Psoas muscle (tissue), 8 donors: ENCODE results near the gene CPSF3. TPM values are rescaled to one million over a fixed set of nuclear protein-coding genes. Genes with fewer than 3 reads are reported as not detected.

Source experiments
- ATAC-seq, 4 donors: fragments of 200-7000 bp; cut with Tn5 transposase; one replicate each; pipeline ENCODE4 v1.9.1; 2020; ENCODE audit warnings: moderate library complexity in 3 of 4, mild to moderate bottlenecking in 2 of 4
- DNase-seq, 2 donors: peaks; one replicate each; pipeline ENCODE4 v3.0.0-alpha.2; 2020
- H3K27ac ChIP-seq: fragments of 200-600 bp; one replicate; pipeline ENCODE4 v1.8.0; 2022
- H3K27me3 ChIP-seq, 3 donors: fragments of 200-600 bp in 1 of 3; one replicate each; pipeline versions ENCODE4 v1.6.1 to v1.8.0; 2013 to 2022; ENCODE audit warnings: low read length in 2 of 3, mild to moderate bottlenecking in 2 of 3, moderate library complexity in 1 of 3; ENCODE audit not compliant: insufficient read depth in 3 of 3
- H3K36me3 ChIP-seq, 2 donors: fragments of 200-600 bp in 1 of 2; one replicate each; pipeline versions ENCODE4 v1.6.1 to v1.8.0; 2013 to 2022; ENCODE audit warnings: low read depth in 1 of 2, mild to moderate bottlenecking in 1 of 2, moderate library complexity in 1 of 2; ENCODE audit not compliant: insufficient read depth in 1 of 2
- H3K4me1 ChIP-seq: fragments of 200-600 bp; one replicate; pipeline ENCODE4 v1.8.0; 2022
- H3K4me3 ChIP-seq: fragments of 200-600 bp; one replicate; pipeline ENCODE4 v1.8.0; 2022; ENCODE audit warnings: mild to moderate bottlenecking
- H3K9me3 ChIP-seq: fragments of 200-600 bp; one replicate; pipeline ENCODE4 v1.8.0; 2022
- WGBS, 3 donors: extraction: QIAGEN DNeasy Blood & Tissue Kit; methylation state at CpG; one replicate each; pipeline versions ENCODE4 v1.1.6 to v1.1.7; 2013; 5-methylcytosine and 5-hydroxymethylcytosine counted together
- intact Hi-C, 2 donors: fragments of 100-400 bp; cut with DNase I; formaldehyde crosslinking; loops; one replicate each; pipeline versions ENCODE4 v1.11.0 to v1.14.2; 2022
- polyA plus RNA-seq, 3 donors: library from polyadenylated mRNA; stranded (reverse); fragments of 200-250 nt; gene quantifications; one replicate each; pipeline ENCODE4 v1.2.3, GENCODE V29; 2013
- total RNA-seq, 4 donors: library from RNA; stranded (reverse); fragmentation: NEBNext Ultra II Directional in 2 of 4; extraction: Animal tissue kit (Norgen Biotek cat#: 25700) in 2 of 4; gene quantifications; one replicate each; pipeline versions ENCODE4 v1.2.1 to v1.2.4, GENCODE V29; 2021 to 2023
- TF ChIP-seq, protein P1 (sequence below): fragments of 200-600 bp; IDR thresholded peaks from one replicate; pipeline ENCODE4 v1.8.0; 2022; ENCODE audit warnings: antibody characterized with exemption
- donor health status: healthy with polysubstance abuse.
- donor health status: DM: no; HTN: no; CAD: no; lungs with moderate emphysema.
- donor health status: Bipolar disorder and iron deficiency.
- donor health status: healthy.
- donor health status: DM: yes; HTN: yes; CAD: no.
- donor health status: DM: no; HTN: no; CAD: no.
- donor health status: DM: no; HTN: no; CAD: no.
- donor health status: DM: yes; HTN: yes; CAD: no.

CPSF3 gene
- total and polyA plus RNA-seq, 7 donors, result 11.3 to 21.8 (median 19.3) TPM

DNA sequence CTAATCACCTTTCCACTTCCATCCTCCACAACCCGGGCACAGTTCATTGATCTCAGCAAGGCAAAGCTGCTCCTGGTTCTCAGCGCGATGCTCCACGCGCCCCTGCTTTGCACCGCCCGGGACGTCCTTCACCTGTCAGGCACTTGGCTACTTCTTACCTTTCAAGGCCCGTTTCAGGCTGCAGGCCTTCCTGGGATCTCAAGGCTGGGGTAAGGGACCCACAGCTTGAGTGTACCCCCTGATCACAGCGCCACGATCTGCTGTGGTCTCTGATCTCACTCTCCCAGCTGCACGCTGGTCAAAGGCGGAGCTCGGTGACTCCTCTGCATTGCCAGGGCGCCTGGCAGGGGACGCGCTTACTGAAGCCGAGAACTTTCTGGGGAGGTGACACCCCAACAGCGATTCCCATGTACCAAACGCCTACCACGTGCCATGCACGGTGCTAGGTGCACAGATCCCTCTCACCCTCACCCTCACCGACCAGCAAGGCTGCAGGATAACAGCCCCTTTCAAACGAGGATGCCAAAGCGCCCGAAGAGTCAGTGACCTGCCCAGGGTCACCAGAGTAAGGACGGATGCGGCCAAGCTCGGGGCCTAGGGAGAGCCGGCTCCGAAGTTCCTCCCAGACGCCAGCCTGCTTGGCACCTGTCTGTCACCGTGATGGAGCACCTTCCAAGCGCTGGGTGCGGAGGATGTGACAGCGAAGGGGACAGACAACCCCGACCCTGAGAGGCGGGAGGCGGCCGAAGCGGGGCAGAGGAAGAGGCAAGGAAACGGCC lies 944 bp upstream of the CPSF3 start:
- ATAC-seq, result peak; percentile 48 to 59 (median 53)
- peak overlapping the region; percentile 86 for H3K27ac ChIP-seq
- intact Hi-C loops, result loop anchor here (10.0 kb wide), 2 partner anchors 278 to 1022 kb away; partner anchors contain the start of gene ODC1 (in 1 of the 2)

DNA sequence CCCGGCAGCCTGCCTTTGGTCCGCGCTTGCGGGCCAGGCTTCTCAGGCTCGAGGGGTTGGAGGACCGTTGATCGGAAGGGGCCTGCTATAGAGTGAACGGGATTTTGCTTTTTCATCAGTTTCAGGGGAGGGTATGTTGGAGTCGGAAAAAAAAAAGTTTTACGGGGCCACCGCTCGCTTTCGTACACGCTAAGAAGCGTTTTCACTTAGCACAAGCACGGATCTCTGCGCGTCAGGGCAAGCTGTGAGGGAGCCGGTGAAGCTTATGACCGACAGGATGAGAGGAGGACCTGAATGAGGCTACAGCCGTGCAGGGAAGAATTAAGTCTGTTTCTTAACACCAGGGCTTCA lies 443 bp downstream of the CPSF3 start:
- intact Hi-C loops, result loop anchor here (10.0 kb wide), 2 partner anchors 279 to 1021 kb away; partner anchors contain the start of gene ODC1 (in 1 of the 2)
- Histone ChIP-seq H3K27ac (peak overlapping the region; percentile 86), H3K36me3 (peaks cover 0 to 7% of the 10 kb centered on the region in 2 donors), H3K27me3 (no peaks in the 10 kb centered on the region), H3K4me1 (peaks cover 35% of the 10 kb centered on the region), H3K4me3 (peak overlapping the region; percentile 89), H3K9me3 (no peaks in the 10 kb centered on the region)
- WGBS, 3 donors, result 0 to 1% (median 1%) methylated on average over 21 of the region's 21 CpGs
- DNase-seq, result no peak
- peak in 1 of 4 donors; percentile 8 for ATAC-seq
- TF ChIP-seq, protein P1, sequence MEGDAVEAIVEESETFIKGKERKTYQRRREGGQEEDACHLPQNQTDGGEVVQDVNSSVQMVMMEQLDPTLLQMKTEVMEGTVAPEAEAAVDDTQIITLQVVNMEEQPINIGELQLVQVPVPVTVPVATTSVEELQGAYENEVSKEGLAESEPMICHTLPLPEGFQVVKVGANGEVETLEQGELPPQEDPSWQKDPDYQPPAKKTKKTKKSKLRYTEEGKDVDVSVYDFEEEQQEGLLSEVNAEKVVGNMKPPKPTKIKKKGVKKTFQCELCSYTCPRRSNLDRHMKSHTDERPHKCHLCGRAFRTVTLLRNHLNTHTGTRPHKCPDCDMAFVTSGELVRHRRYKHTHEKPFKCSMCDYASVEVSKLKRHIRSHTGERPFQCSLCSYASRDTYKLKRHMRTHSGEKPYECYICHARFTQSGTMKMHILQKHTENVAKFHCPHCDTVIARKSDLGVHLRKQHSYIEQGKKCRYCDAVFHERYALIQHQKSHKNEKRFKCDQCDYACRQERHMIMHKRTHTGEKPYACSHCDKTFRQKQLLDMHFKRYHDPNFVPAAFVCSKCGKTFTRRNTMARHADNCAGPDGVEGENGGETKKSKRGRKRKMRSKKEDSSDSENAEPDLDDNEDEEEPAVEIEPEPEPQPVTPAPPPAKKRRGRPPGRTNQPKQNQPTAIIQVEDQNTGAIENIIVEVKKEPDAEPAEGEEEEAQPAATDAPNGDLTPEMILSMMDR, result no peak

More for the DNA sequence above, 944 bp upstream of the CPSF3 start:
- WGBS, 3 donors, result 2 to 3% (median 3%) methylated on average over 42 of the region's 42 CpGs
- H3K4me1 ChIP-seq, result peaks cover 35% of the 10 kb centered on the region
- TF ChIP-seq, protein P1, result no peak
- peak overlapping the region; percentile 89 for H3K4me3 ChIP-seq
- peak; percentile 50 to 72 for DNase-seq
- no peaks in the 10 kb centered on the region for H3K27me3 ChIP-seq
- peaks cover 0 to 15% of the 10 kb centered on the region in 2 donors for H3K36me3 ChIP-seq
- H3K9me3 ChIP-seq, result no peaks in the 10 kb centered on the region

DNA sequence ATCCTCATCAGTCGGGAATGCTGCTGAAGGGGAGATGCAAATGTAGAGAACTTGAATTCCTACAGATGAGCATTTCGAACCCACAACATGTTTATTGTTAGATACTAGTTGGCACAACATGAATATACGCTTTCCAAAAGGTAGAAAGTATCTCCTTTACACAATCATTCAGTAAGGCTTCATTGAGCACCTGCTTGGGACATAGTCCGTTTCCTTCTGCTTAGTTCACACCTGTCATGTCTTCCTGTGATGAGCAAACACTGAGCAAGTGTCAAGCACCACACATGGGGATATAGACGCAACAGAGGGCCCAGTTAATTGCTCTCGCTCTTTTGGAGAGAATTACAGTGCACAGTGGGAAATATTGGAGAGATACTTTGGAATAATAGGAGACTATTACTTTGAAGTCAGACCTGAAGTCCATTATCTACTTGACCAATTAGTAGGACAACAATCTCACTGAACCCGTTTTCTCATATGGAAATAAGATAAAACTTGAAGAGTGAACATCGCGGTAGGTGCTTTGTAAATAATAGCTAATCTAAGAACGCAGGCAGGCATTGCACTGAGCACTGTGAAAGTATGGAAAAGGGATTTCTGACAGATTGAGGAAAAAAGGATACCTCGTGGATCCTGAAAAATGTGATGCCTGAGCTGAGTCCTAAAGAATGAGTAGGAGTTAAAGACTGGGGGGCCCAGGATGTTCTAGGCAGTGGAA lies 1.2 kb downstream of the CPSF3 start:
- peaks cover 0 to 14% of the 10 kb centered on the region in 2 donors for H3K36me3 ChIP-seq
- WGBS, 3 donors, result 69 to 75% (median 70%) methylated on average over 11 of the region's 11 CpGs
- H3K27ac ChIP-seq, result no peak overlapping the region
- no peaks in the 10 kb centered on the region for H3K27me3 ChIP-seq
- DNase-seq, result no peak
- H3K4me3 ChIP-seq, result peak overlapping the region; percentile 89
- peaks cover 31% of the 10 kb centered on the region for H3K4me1 ChIP-seq
- ATAC-seq, result no peak
- TF ChIP-seq, protein P1, result no peak
- H3K9me3 ChIP-seq, result no peaks in the 10 kb centered on the region
- intact Hi-C loops, result loop anchor here (10.0 kb wide), 2 partner anchors 280 to 1020 kb away; partner anchors contain the start of gene ODC1 (in 1 of the 2)

DNA sequence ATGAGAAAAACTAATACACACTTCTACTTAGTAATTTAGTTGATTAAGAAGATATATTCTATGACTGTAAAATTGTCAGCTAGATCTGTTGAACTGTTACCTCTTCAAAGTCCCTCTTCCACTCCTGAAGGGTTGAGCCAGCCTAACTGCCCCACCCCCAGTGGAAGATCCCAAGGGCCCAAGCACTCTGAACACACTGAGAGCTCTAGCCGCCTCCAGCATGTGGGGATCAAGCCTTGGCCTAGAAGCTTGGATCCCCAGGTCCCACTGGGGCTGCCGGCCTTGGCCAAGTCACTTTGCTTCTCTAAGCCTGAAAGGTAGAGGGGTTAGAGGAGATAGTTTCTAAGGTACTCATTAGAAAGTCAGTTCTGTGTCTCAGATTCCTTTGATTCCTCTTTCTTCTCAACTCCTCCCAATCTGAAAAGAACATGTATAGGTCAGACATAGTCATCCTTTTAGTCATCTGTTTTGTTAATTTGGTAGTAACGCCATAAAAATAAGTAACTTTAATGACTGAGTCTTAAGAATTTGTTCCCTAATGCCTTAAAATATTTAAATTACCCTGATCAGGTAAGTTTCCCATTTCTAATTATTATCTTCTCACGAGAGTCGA lies 5.6 kb downstream of the CPSF3 start:
- no peaks in the 10 kb centered on the region for H3K9me3 ChIP-seq
- H3K36me3 ChIP-seq, result peaks cover 1 to 56% of the 10 kb centered on the region in 2 donors

More for the DNA sequence above, 5.6 kb downstream of the CPSF3 start:
- Histone ChIP-seq H3K27ac (no peak overlapping the region), H3K4me1 (peaks cover 9% of the 10 kb centered on the region), H3K4me3 (no peak overlapping the region), H3K27me3 (no peaks in the 10 kb centered on the region)
- TF ChIP-seq, protein P1, result no peak
- ATAC-seq (no peak), DNase-seq (no peak)
- intact Hi-C loops, result loop anchor here (10.0 kb wide), 2 partner anchors 284 to 1016 kb away; partner anchors contain the start of gene ODC1 (in 1 of the 2)
- WGBS, 3 donors, result 68 to 80% (median 74%) methylated on average over 5 of the region's 5 CpGs
